K562 (cell line): Measurements from ENCODE around the gene ACHE. TPM values are rescaled to one million over a fixed set of nuclear protein-coding genes. Genes with fewer than 3 reads are reported as not detected.

Experiments used
- DPF2 ChIP-seq: fragments of 450-650 bp; IDR thresholded peaks from 2 replicates; pipeline ENCODE4 v1.6.1; 2016
- ELF2 ChIP-seq: fragments of 250-450 bp; sonication (Bioruptor Pico); IDR thresholded peaks from 2 replicates; pipeline ENCODE4 v1.5.0; 2021; ENCODE audit warnings: mild to moderate bottlenecking
- ERF ChIP-seq: fragments of 450-650 bp; formaldehyde crosslinking; IDR thresholded peaks from 2 replicates; pipeline ENCODE4 v1.4.0; 2020; ENCODE audit warnings: mild to moderate bottlenecking, mixed read lengths
- FOXA1 ChIP-seq: fragments of 450-650 bp; IDR thresholded peaks from 2 replicates; pipeline ENCODE4 v1.6.1; 2016; ENCODE audit warnings: mild to moderate bottlenecking, borderline replicate concordance
- JUNB ChIP-seq: fragments of 450-650 bp; formaldehyde crosslinking; conservative IDR thresholded peaks from 2 replicates; pipeline ENCODE4 v1.4.0; 2020; ENCODE audit warnings: mild to moderate bottlenecking
- KDM1A ChIP-seq, 2 experiments: fragments of 450-650 bp; IDR thresholded peaks; 2 replicates each; pipeline ENCODE4 v1.6.1; 2016; ENCODE audit warnings: mild to moderate bottlenecking in 2 of 2
- POLR2AphosphoS5 ChIP-seq: IDR thresholded peaks from 2 replicates; pipeline ENCODE4 v1.6.1; 2011; ENCODE audit warnings: mild to moderate bottlenecking, low read depth, low read length, moderate library complexity; ENCODE audit not compliant: control insufficient read depth, insufficient read depth
- RBM15 ChIP-seq: fragments of 200-400 bp; formaldehyde crosslinking; IDR thresholded peaks from 2 replicates; pipeline ENCODE4 v1.6.1; 2018; ENCODE audit warnings: mild to moderate bottlenecking, low read length, moderate library complexity; ENCODE audit not compliant: insufficient read depth
- RBM39 ChIP-seq: fragments of 200-400 bp; formaldehyde crosslinking; optimal IDR thresholded peaks from 2 replicates; pipeline ENCODE3; 2018; ENCODE audit warnings: low read depth, low read length
- RFX5 ChIP-seq: IDR thresholded peaks from 2 replicates; pipeline ENCODE4 v1.6.1; 2011; ENCODE audit warnings: low read depth, mild to moderate bottlenecking, improper control_type of control experiment, low read length
- SAFB2 ChIP-seq: fragments of 200-400 bp; formaldehyde crosslinking; IDR thresholded peaks from 2 replicates; pipeline ENCODE4 v1.6.1; 2018; ENCODE audit warnings: borderline replicate concordance, low read length, low read depth, moderate library complexity; ENCODE audit not compliant: severe bottlenecking
- TARDBP ChIP-seq: fragments of 450-650 bp; IDR thresholded peaks from 2 replicates; pipeline ENCODE4 v1.6.1; 2016
- TFAM ChIP-seq: fragments of 250-450 bp; sonication (Bioruptor Pico); conservative IDR thresholded peaks from 2 replicates; pipeline ENCODE4 v1.5.0; 2021; ENCODE audit warnings: mild to moderate bottlenecking, moderate library complexity
- ZNF253 ChIP-seq: fragments of 250-450 bp; sonication (Bioruptor Pico); conservative IDR thresholded peaks from 2 replicates; pipeline ENCODE4 v1.6.1; 2021; ENCODE audit warnings: mild to moderate bottlenecking
- ZNF551 ChIP-seq: fragments of 250-450 bp; sonication (Bioruptor Pico); IDR thresholded peaks from 2 replicates; pipeline ENCODE4 v1.5.0; 2021; ENCODE audit warnings: mild to moderate bottlenecking, moderate library complexity
- ZNF561 ChIP-seq: fragments of 450-650 bp; formaldehyde crosslinking; conservative IDR thresholded peaks from 2 replicates; pipeline ENCODE4 v1.4.0; 2020; ENCODE audit warnings: mild to moderate bottlenecking, moderate library complexity
- ZNF57 ChIP-seq: fragments of 450-650 bp; formaldehyde crosslinking; IDR thresholded peaks from 2 replicates; pipeline ENCODE4 v1.4.0; 2020; ENCODE audit warnings: mild to moderate bottlenecking, moderate library complexity
- ZSCAN32 ChIP-seq: fragments of 450-650 bp; formaldehyde crosslinking; IDR thresholded peaks from 2 replicates; pipeline ENCODE4 v1.4.0; 2020; ENCODE audit warnings: mild to moderate bottlenecking, moderate library complexity
- polyA plus RNA-seq, 8 experiments: library from polyadenylated mRNA; depleted of rRNA in 4 of 8; stranded (reverse) in 5 of 8; unstranded in 3 of 8; fragments of >200 nt; fragmentation: Nextera tagmentation in 2 of 8; fragmentation: Illumina TruSeq in 1 of 8; extraction: Ambion mirVana in 2 of 8; extraction: Trizol in 1 of 8; gene quantifications; 2 replicates each; pipeline versions ENCODE4 v1.2.1 to v1.2.3, GENCODE V29; 2011 to 2014; ENCODE audit warnings: inconsistent platforms in 1 of 8, missing spikeins in 1 of 8
- total RNA-seq, 7 experiments: library from RNA; depleted of rRNA in 6 of 7; stranded (reverse); fragments of >200 nt in 6 of 7; fragmentation: Illumina TruSeq in 2 of 7; extraction: Trizol in 2 of 7; gene quantifications; 2 replicates each; pipeline versions ENCODE4 v1.2.1 to v1.2.3, GENCODE V29; 2011 to 2021; ENCODE audit warnings: low replicate concordance in 1 of 7
- TF ChIP-seq, protein P1 (sequence below): fragments of 200-400 bp; formaldehyde crosslinking; IDR thresholded peaks from 2 replicates; pipeline ENCODE4 v1.6.1; 2017; ENCODE audit warnings: mild to moderate bottlenecking, low read depth, low read length, moderate library complexity
- TF ChIP-seq, protein P2 (sequence below), 3 experiments: fragments of 200-800 bp in 1 of 3; sonication (Bioruptor generic) in 1 of 3; sonication (generic) in 1 of 3; formaldehyde crosslinking in 1 of 3; IDR thresholded peaks; 2 replicates each; pipeline versions ENCODE4 v1.6.1 to v1.8.0; 2016 to 2022; ENCODE audit warnings: mild to moderate bottlenecking in 2 of 3, missing compliant biosample characterization in 2 of 3, missing genetic modification characterization in 2 of 3, missing genetic modification reagents in 1 of 3
- TF ChIP-seq, protein P3 (sequence below): fragments of 250-450 bp; sonication (Bioruptor Pico); IDR thresholded peaks from 2 replicates; pipeline ENCODE4 v1.5.1; 2021; ENCODE audit warnings: mild to moderate bottlenecking

The ACHE gene
- total and polyA plus RNA-seq, 9 of the 15 experiments (the other 6 are each of a cell fraction or from before 2014, with no cell fraction given), result 0.04 to 8.8 (median 1.9) TPM

DNA sequence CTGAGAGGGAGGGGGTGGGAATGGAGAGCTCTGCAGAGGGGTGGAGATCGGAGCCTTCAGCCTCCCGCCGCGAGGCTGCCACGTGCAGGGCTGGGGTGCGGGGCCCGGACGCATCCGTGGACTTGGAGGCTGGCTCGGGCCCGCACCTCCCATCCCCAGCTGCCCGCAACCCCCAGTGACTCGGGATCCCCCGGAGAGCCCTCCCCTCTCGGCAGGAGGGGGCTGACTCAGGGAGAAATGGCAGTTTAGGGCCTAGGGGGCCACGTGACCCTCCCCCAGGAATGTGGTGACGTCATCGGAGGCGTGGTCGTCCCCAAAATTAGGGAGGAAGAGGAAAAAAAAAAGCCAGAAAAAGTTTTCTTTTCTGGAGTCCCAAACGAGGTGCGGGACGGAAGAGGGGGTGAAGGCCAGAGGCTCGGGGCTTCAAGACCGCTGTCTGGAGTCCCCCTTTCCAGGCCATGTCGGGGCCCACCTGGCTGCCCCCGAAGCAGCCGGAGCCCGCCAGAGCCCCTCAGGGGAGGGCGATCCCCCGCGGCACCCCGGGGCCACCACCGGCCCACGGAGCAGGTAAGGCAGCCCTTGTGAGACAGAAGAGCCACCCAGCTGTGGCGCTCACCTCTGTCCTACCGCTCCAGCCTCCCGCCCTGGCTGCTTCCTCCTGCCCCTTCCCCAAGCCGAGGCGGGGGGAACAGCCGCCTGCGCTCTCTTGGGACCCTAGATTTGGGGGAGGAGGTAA is 28.5 kb downstream of the ACHE start, which contains the start of gene TRIP6 (continued):
- TF ChIP-seq SAFB2 (no peak), ZNF57 (CRISPR knock-in tag) (no peak), ZSCAN32 (CRISPR knock-in tag) (no peak), ELF2 (CRISPR knock-in tag) (no peak), TFAM (CRISPR knock-in tag) (no peak), ERF (CRISPR knock-in tag) (no peak), ZNF551 (no peak), ZNF561 (no peak), RBM15 (no peak), POLR2AphosphoS5 (no peak; the same call in none of the 2 replicates), ZNF253 (peak; percentile 45; the same call in 1 of the 2 replicates), FOXA1 (no peak), KDM1A (IDR thresholded peaks at IDR 0.05) (peak in 1 of 2 experiments; percentile 45; a peak in 1 of 4 replicates), DPF2 (peak; percentile 86), RBM39 (no peak), RFX5 (peak; percentile 57), JUNB (CRISPR knock-in tag) (peak; percentile 99), TARDBP (peak; percentile 35; the same call in 1 of the 2 replicates)
- TF ChIP-seq, protein P1, sequence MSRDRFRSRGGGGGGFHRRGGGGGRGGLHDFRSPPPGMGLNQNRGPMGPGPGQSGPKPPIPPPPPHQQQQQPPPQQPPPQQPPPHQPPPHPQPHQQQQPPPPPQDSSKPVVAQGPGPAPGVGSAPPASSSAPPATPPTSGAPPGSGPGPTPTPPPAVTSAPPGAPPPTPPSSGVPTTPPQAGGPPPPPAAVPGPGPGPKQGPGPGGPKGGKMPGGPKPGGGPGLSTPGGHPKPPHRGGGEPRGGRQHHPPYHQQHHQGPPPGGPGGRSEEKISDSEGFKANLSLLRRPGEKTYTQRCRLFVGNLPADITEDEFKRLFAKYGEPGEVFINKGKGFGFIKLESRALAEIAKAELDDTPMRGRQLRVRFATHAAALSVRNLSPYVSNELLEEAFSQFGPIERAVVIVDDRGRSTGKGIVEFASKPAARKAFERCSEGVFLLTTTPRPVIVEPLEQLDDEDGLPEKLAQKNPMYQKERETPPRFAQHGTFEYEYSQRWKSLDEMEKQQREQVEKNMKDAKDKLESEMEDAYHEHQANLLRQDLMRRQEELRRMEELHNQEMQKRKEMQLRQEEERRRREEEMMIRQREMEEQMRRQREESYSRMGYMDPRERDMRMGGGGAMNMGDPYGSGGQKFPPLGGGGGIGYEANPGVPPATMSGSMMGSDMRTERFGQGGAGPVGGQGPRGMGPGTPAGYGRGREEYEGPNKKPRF, result no peak
- TF ChIP-seq, protein P2, sequence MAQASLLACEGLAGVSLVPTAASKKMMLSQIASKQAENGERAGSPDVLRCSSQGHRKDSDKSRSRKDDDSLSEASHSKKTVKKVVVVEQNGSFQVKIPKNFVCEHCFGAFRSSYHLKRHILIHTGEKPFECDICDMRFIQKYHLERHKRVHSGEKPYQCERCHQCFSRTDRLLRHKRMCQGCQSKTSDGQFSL (CRISPR knock-in tag; IDR thresholded peaks at IDR 0.05), result no peak
- TF ChIP-seq, protein P2 (tag; IDR thresholded peaks at IDR 0.05), result no peak; a peak in 1 of 4 replicates
- TF ChIP-seq, protein P3, sequence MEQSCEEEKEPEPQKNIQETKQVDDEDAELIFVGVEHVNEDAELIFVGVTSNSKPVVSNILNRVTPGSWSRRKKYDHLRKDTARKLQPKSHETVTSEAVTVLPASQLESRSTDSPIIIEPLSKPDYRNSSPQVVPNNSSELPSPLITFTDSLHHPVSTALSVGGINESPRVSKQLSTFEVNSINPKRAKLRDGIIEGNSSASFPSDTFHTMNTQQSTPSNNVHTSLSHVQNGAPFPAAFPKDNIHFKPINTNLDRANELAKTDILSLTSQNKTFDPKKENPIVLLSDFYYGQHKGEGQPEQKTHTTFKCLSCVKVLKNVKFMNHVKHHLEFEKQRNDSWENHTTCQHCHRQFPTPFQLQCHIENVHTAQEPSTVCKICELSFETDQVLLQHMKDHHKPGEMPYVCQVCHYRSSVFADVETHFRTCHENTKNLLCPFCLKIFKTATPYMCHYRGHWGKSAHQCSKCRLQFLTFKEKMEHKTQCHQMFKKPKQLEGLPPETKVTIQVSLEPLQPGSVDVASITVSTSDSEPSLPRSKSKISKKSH (CRISPR knock-in tag), result no peak
